Vagina (tissue), 2 donors: ENCODE data around the gene NTF3. TPM values are rescaled to one million over a fixed set of nuclear protein-coding genes. Genes with fewer than 3 reads are reported as not detected.

ENCODE experiments used
- DNase-seq, 2 donors: peaks; one replicate each; pipeline ENCODE4 v3.0.0-alpha.2; 2017; ENCODE audit errors: extremely low spot score in 2 of 2
- H3K27ac ChIP-seq: fragments of 200-600 bp; sonication (generic); one replicate; pipeline ENCODE4 v1.5.1; 2019
- H3K27me3 ChIP-seq: fragments of 200-600 bp; sonication (generic); one replicate; pipeline ENCODE4 v1.5.1; 2019
- H3K36me3 ChIP-seq, 2 donors: fragments of 200-600 bp; sonication (generic); one replicate each; pipeline ENCODE4 v1.5.1; 2017 to 2019
- H3K4me1 ChIP-seq: fragments of 200-600 bp; sonication (generic); one replicate; pipeline ENCODE4 v1.5.1; 2019
- H3K4me3 ChIP-seq, 2 donors: fragments of 200-600 bp; sonication (generic); 1 replicate in 1 of 2; 2 replicates in 1 of 2; pipeline ENCODE4 v1.5.1; 2016 to 2019
- H3K9me3 ChIP-seq: fragments of 200-600 bp; sonication (generic); one replicate; pipeline ENCODE4 v1.5.1; 2019
- CTCF ChIP-seq, 3 experiments: fragments of 450-650 bp in 2 of 3; fragments of 200-600 bp in 1 of 3; sonication (generic) in 1 of 3; IDR thresholded peaks; one replicate each; pipeline ENCODE4 v1.5.1; 2017 to 2019; ENCODE audit warnings: antibody characterized with exemption in 3 of 3, mild to moderate bottlenecking in 2 of 3, moderate library complexity in 2 of 3
- POLR2A ChIP-seq, 2 donors: fragments of 450-650 bp; IDR thresholded peaks; one replicate each; pipeline ENCODE4 v1.6.1; 2017; ENCODE audit warnings: antibody characterized with exemption in 2 of 2, mild to moderate bottlenecking in 2 of 2, moderate library complexity in 2 of 2
- POLR2AphosphoS5 ChIP-seq, 2 donors: sonication (generic); formaldehyde crosslinking; IDR thresholded peaks; one replicate each; pipeline ENCODE4 v1.9.0; 2017; ENCODE audit warnings: antibody characterized with exemption in 2 of 2, mild to moderate bottlenecking in 2 of 2, low read depth in 1 of 2; ENCODE audit not compliant: insufficient read depth in 1 of 2
- intact Hi-C: fragments of 100-400 bp; cut with DNase I; formaldehyde crosslinking; loops from one replicate; pipeline ENCODE4 v1.15.1; 2023
- total RNA-seq: library from RNA; depleted of rRNA; stranded (reverse); fragments of >200 nt; gene quantifications from one replicate; pipeline ENCODE4 v1.2.3, GENCODE V29; 2016

Gene NTF3
- total RNA-seq, 1 donor from 2014 or later = 1.7 TPM

GRCh38 chr12:5451251-5451650 is 19.3 kb downstream of the NTF3 start:
- no peaks in the 10 kb centered on the region for H3K9me3 ChIP-seq
- no peak for DNase-seq
- intact Hi-C loops = no loop called here
- H3K36me3 ChIP-seq = no peaks in the 10 kb centered on the region
- no peak overlapping the region for H3K4me3 ChIP-seq
- no peak overlapping the region for H3K27ac ChIP-seq
- H3K4me1 ChIP-seq = peaks cover 37% of the 10 kb centered on the region
- TF ChIP-seq CTCF (IDR thresholded peaks at IDR 0.05) = no peak
- TF ChIP-seq POLR2A (IDR thresholded peaks at IDR 0.05) = no peak
- TF ChIP-seq POLR2AphosphoS5 (IDR thresholded peaks at IDR 0.05; ENCODE audit: insufficient read depth in 1 of 2, low read depth in 1 of 2) = no peak
- H3K27me3 ChIP-seq = no peaks in the 10 kb centered on the region

GRCh38 chr12:5452569-5452968 is 20.7 kb downstream of the NTF3 start:
- no peak overlapping the region for H3K4me3 ChIP-seq
- no peaks in the 10 kb centered on the region for H3K27me3 ChIP-seq
- no peak overlapping the region for H3K27ac ChIP-seq
- no peaks in the 10 kb centered on the region for H3K9me3 ChIP-seq
- intact Hi-C loops = no loop called here
- H3K4me1 ChIP-seq = peaks cover 50% of the 10 kb centered on the region
- TF ChIP-seq POLR2A (IDR thresholded peaks at IDR 0.05) (no peak), POLR2AphosphoS5 (IDR thresholded peaks at IDR 0.05; ENCODE audit: insufficient read depth in 1 of 2, low read depth in 1 of 2) (no peak), CTCF (IDR thresholded peaks at IDR 0.05) (no peak)
- H3K36me3 ChIP-seq = no peaks in the 10 kb centered on the region
- DNase-seq = no peak

- H3K36me3 ChIP-seq = no peaks in the 10 kb centered on the region
- H3K4me3 ChIP-seq = no peak overlapping the region
- H3K27me3 ChIP-seq = no peaks in the 10 kb centered on the region
- no peaks in the 10 kb centered on the region for H3K9me3 ChIP-seq
- no peak overlapping the region for H3K27ac ChIP-seq
- TF ChIP-seq CTCF (IDR thresholded peaks at IDR 0.05) (no peak), POLR2AphosphoS5 (IDR thresholded peaks at IDR 0.05; ENCODE audit: insufficient read depth in 1 of 2, low read depth in 1 of 2) (no peak)
- no peak for DNase-seq
- intact Hi-C loops = no loop called here
- H3K4me1 ChIP-seq = peaks cover 56% of the 10 kb centered on the region
Observed at GRCh38 chr12:5453466-5453865, 21.6 kb downstream of the NTF3 start.

DNA sequence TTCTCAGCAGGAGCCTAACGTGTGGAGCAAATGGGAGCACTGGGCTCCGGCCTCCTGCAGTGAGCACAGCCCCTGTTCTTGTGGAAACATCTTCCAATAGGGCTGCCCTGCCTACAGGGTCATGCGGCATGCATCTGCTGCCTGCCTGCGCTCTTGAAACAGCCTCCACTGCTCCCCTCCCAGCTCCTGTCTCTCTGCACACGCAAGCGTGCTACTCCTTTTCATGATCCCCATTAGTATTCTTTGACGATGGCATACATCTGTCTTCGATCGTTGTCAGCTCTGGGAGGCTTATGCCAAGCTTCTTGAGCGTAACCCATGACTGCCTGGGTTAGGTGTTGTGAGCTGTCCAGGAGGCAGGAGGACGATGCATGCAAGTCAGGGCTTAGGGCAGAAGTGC is 23.1 kb downstream of the NTF3 start:
- no peaks in the 10 kb centered on the region for H3K27me3 ChIP-seq
- H3K27ac ChIP-seq = no peak overlapping the region
- TF ChIP-seq POLR2AphosphoS5 (IDR thresholded peaks at IDR 0.05; ENCODE audit: insufficient read depth in 1 of 2, low read depth in 1 of 2) (no peak), POLR2A (IDR thresholded peaks at IDR 0.05) (no peak), CTCF (IDR thresholded peaks at IDR 0.05) (no peak)
- no peak overlapping the region for H3K4me3 ChIP-seq
- intact Hi-C loops = no loop called here
- peaks cover 61% of the 10 kb centered on the region for H3K4me1 ChIP-seq
- H3K9me3 ChIP-seq = no peaks in the 10 kb centered on the region
- no peaks in the 10 kb centered on the region for H3K36me3 ChIP-seq
- DNase-seq = no peak

- Histone ChIP-seq H3K27me3 (no peaks in the 10 kb centered on the region), H3K4me3 (no peak overlapping the region), H3K4me1 (peaks cover 59% of the 10 kb centered on the region), H3K36me3 (no peaks in the 10 kb centered on the region), H3K9me3 (no peaks in the 10 kb centered on the region), H3K27ac (no peak overlapping the region)
- intact Hi-C loops = no loop called here
- DNase-seq = no peak
- TF ChIP-seq POLR2AphosphoS5 (IDR thresholded peaks at IDR 0.05; ENCODE audit: insufficient read depth in 1 of 2, low read depth in 1 of 2) = no peak
- TF ChIP-seq CTCF (IDR thresholded peaks at IDR 0.05) = no peak
- no peak for TF ChIP-seq POLR2A (IDR thresholded peaks at IDR 0.05)
Observed at GRCh38 chr12:5456030-5456429, 24.1 kb downstream of the NTF3 start.
